ENCODE measurements around the gene ARHGEF37.

GRCh38 chr5:149674686-149675085 is 93.4 kb downstream of the ARHGEF37 start:
- TF ChIP-seq, protein P1, sequence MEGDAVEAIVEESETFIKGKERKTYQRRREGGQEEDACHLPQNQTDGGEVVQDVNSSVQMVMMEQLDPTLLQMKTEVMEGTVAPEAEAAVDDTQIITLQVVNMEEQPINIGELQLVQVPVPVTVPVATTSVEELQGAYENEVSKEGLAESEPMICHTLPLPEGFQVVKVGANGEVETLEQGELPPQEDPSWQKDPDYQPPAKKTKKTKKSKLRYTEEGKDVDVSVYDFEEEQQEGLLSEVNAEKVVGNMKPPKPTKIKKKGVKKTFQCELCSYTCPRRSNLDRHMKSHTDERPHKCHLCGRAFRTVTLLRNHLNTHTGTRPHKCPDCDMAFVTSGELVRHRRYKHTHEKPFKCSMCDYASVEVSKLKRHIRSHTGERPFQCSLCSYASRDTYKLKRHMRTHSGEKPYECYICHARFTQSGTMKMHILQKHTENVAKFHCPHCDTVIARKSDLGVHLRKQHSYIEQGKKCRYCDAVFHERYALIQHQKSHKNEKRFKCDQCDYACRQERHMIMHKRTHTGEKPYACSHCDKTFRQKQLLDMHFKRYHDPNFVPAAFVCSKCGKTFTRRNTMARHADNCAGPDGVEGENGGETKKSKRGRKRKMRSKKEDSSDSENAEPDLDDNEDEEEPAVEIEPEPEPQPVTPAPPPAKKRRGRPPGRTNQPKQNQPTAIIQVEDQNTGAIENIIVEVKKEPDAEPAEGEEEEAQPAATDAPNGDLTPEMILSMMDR (IDR thresholded peaks at IDR 0.05; ENCODE audit: low read depth, low read length), result no peak
- TF ChIP-seq EZH2phosphoT487 (IDR thresholded peaks at IDR 0.05; ENCODE audit: low read depth), result no peak
